HG03442 (cell line): ENCODE data around the gene KRT85.

Source experiments
- ATAC-seq: cut with Tn5 transposase; IDR thresholded peaks from one replicate; pipeline ENCODE4 v1.9.1; 2021; ENCODE audit warnings: mild to moderate bottlenecking, moderate library complexity; ENCODE audit not compliant: unreplicated experiment

The KRT85 gene

GRCh38 chr12:52395761-52396434, 28.6 kb upstream of the KRT85 start:
- no peak for ATAC-seq

GRCh38 chr12:52394836-52395405, 27.6 kb upstream of the KRT85 start:
- no peak for ATAC-seq

GRCh38 chr12:52392465-52393007, 25.3 kb upstream of the KRT85 start:
- no peak for ATAC-seq

GRCh38 chr12:52391618-52392002, 24.3 kb upstream of the KRT85 start:
- no peak for ATAC-seq

- no peak for ATAC-seq
These were observed 23.7 kb upstream of the KRT85 start for GRCh38 chr12:52390739-52391617.

- ATAC-seq, result no peak
These were observed 22.3 kb upstream of the KRT85 start for GRCh38 chr12:52389313-52390207.

- no peak for ATAC-seq
These were observed 20.6 kb upstream of the KRT85 start for GRCh38 chr12:52387859-52388258.

- no peak for ATAC-seq
These were observed 18.0 kb upstream of the KRT85 start, which contains the start of gene KRT84 for GRCh38 chr12:52385226-52385702. KRT84 (minus strand) TSS chr12:52385652; CDS start chr12:52385585, 67 bp downstream.

GRCh38 chr12:52383331-52383730, 16.1 kb upstream of the KRT85 start:
- no peak for ATAC-seq

GRCh38 chr12:52382854-52383253, 15.6 kb upstream of the KRT85 start:
- ATAC-seq, result no peak

GRCh38 chr12:52381206-52381605, 13.9 kb upstream of the KRT85 start:
- ATAC-seq, result no peak

GRCh38 chr12:52380271-52380694, 13.0 kb upstream of the KRT85 start:
- no peak for ATAC-seq

- no peak for ATAC-seq
These were observed 12.3 kb upstream of the KRT85 start for GRCh38 chr12:52379536-52379935.

- no peak for ATAC-seq
These were observed 10.8 kb upstream of the KRT85 start for GRCh38 chr12:52378091-52378490.

- ATAC-seq, result no peak
These were observed 10.0 kb upstream of the KRT85 start for GRCh38 chr12:52377266-52377665.

- ATAC-seq, result no peak
These were observed 5.2 kb upstream of the KRT85 start for GRCh38 chr12:52372216-52373154.

- no peak for ATAC-seq
These were observed 4.4 kb upstream of the KRT85 start for GRCh38 chr12:52371716-52372115.

- ATAC-seq, result no peak
These were observed 3.8 kb upstream of the KRT85 start for GRCh38 chr12:52370926-52371608.

GRCh38 chr12:52369809-52370208, 2.5 kb upstream of the KRT85 start:
- ATAC-seq, result no peak
